HUES64 (cell line): ENCODE results near the gene PGM1.

Experiments used
- H3K27ac ChIP-seq: 2 replicates; pipeline ENCODE4 v1.7.0; 2013; ENCODE audit warnings: low read depth, low read length, inconsistent platforms
- H3K27me3 ChIP-seq: 2 replicates; pipeline ENCODE4 v1.6.1; 2013; ENCODE audit warnings: mild to moderate bottlenecking, low read length; ENCODE audit not compliant: insufficient read depth
- H3K36me3 ChIP-seq: 2 replicates; pipeline ENCODE4 v1.6.1; 2013; ENCODE audit warnings: mild to moderate bottlenecking, low read length; ENCODE audit not compliant: insufficient read depth
- H3K4me1 ChIP-seq: 2 replicates; pipeline ENCODE4 v1.6.1; 2013; ENCODE audit warnings: mild to moderate bottlenecking, low read length, moderate library complexity; ENCODE audit not compliant: insufficient read depth
- H3K4me3 ChIP-seq: 2 replicates; pipeline ENCODE4 v1.5.1; 2013; ENCODE audit warnings: mild to moderate bottlenecking, low read length, moderate library complexity
- H3K9ac ChIP-seq: 2 replicates; pipeline ENCODE4 v1.6.1; 2013; ENCODE audit warnings: mild to moderate bottlenecking, low read depth, low read length
- H3K9me3 ChIP-seq: 2 replicates; pipeline ENCODE4 v1.6.1; 2013; ENCODE audit warnings: low read depth, low read length; ENCODE audit not compliant: insufficient read depth
- WGBS: fragments of 150-250, 120-280 bp; methylation state at CpG from one replicate; pipeline ENCODE4 v1.1.7; 2013; ENCODE audit warnings: missing lambda C conversion rate; 5-methylcytosine and 5-hydroxymethylcytosine counted together

Gene PGM1

GRCh38 chr1:63645317-63645716 is 52.1 kb downstream of the PGM1 start:
- H3K27me3 ChIP-seq = no peaks in the 10 kb centered on the region
- no peak overlapping the region for H3K9ac ChIP-seq
- no peak overlapping the region for H3K4me3 ChIP-seq
- no peaks in the 10 kb centered on the region for H3K9me3 ChIP-seq
- no peak overlapping the region for H3K27ac ChIP-seq
- H3K36me3 ChIP-seq = peaks cover 44% of the 10 kb centered on the region
- no peaks in the 10 kb centered on the region for H3K4me1 ChIP-seq
- 96% methylated on average over 2 of the region's 2 CpGs for WGBS

DNA sequence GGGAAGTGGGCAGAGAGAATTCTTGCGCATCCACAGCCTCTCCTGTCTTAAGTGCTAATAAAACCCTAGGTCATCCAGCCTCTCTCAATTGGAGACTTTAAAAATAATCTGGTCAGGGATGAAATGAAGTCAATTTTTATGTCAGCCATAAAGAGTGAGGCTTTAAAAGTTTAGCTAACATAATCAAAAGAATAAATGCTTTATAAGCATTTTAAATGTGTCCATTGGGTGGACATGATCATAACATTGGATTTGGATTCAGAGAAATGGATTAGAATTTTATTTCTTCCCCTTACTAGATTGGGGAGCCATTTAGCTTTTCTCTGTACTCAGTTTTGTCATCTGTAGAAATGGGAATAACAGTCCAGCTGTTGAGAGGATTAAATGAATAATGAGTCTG is 55.5 kb downstream of the PGM1 start:
- Histone ChIP-seq H3K27ac (no peak overlapping the region), H3K27me3 (no peaks in the 10 kb centered on the region), H3K9ac (no peak overlapping the region), H3K36me3 (peaks cover 38% of the 10 kb centered on the region), H3K9me3 (no peaks in the 10 kb centered on the region), H3K4me3 (no peak overlapping the region), H3K4me1 (no peaks in the 10 kb centered on the region)
- WGBS = 100% methylated on average over 1 of the region's 1 CpG

DNA sequence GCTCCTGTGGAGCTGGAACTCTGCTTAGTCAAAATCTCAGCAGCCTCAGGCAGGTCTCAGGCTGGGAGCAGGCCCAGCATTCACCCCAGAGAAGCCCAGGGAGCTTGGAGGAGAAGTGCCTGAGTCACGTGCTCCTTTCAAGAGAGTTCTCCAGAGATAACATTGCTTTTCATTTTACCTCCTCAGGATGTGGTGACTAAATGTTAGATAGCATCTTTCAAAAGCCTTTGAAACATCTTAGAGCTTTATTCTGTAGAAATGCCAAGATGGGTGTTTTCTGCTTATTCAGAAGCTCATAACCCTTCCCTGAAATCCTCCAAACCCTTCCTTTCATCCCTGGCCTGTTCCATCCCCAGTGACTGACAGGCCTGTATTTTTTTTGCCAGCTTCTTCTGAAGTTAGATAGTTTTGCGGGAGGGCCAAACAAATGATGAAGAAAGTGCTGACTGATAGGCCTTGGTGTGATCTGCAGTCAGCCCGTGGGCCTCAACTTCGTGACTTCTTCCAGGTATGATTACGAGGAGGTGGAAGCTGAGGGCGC is 58.0 kb downstream of the PGM1 start:
- Histone ChIP-seq H3K4me1 (no peaks in the 10 kb centered on the region), H3K9me3 (no peaks in the 10 kb centered on the region), H3K27me3 (no peaks in the 10 kb centered on the region), H3K9ac (no peak overlapping the region), H3K4me3 (no peak overlapping the region), H3K36me3 (peaks cover 52% of the 10 kb centered on the region), H3K27ac (no peak overlapping the region)
- 87% methylated on average over 6 of the region's 6 CpGs for WGBS

DNA sequence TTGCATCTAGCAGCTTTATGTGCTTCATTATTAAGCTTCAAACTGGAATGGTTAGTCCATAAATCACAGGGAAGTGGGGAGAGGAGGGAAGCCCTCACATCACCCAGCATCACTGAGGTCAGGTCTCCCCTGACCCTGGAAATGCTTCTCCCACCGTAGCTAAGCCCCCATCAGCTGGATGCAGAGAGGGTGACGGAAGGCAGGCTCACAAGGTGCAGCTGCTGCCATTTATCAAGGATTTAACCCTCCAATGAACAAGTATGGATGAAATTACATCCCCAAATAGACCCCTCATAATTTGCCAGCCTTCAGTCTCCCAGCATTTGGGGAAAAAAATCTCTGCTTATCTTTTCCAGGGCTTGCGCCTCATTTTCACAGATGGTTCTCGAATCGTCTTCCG is 60.8 kb downstream of the PGM1 start:
- H3K9ac ChIP-seq = no peak overlapping the region

DNA sequence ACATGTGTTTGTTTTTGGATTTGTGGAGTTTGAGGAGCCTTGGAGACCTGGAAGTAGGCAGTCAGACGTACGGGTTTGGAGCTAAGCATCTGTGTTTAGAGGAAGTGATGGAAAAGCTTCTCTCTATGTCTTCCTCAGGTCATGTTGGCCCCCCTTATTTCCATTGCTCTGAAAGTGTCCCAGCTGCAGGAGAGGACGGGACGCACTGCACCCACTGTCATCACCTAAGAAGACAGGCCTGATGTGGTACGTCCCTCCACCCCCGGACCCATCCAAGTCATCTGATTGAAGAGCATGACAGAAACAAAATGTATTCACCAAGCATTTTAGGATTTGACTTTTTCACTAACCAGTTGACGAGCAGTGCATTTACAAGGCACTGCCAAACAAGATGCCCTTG is 66.2 kb downstream of the PGM1 start:
- H3K4me1 ChIP-seq = peaks cover 11% of the 10 kb centered on the region
- H3K36me3 ChIP-seq = peaks cover 22% of the 10 kb centered on the region; the same call in 1 of the 2 replicates
- WGBS = 94% methylated on average over 7 of the region's 7 CpGs
- H3K9ac ChIP-seq = no peak overlapping the region
- H3K4me3 ChIP-seq = no peak overlapping the region
- H3K27ac ChIP-seq = no peak overlapping the region
- H3K9me3 ChIP-seq = no peaks in the 10 kb centered on the region
- H3K27me3 ChIP-seq = no peaks in the 10 kb centered on the region

More for the DNA sequence above, 60.8 kb downstream of the PGM1 start:
- Histone ChIP-seq H3K27me3 (no peaks in the 10 kb centered on the region), H3K36me3 (peaks cover 49% of the 10 kb centered on the region), H3K4me3 (no peak overlapping the region), H3K9me3 (no peaks in the 10 kb centered on the region), H3K4me1 (no peaks in the 10 kb centered on the region), H3K27ac (no peak overlapping the region)
- WGBS = 97% methylated on average over 6 of the region's 6 CpGs

DNA sequence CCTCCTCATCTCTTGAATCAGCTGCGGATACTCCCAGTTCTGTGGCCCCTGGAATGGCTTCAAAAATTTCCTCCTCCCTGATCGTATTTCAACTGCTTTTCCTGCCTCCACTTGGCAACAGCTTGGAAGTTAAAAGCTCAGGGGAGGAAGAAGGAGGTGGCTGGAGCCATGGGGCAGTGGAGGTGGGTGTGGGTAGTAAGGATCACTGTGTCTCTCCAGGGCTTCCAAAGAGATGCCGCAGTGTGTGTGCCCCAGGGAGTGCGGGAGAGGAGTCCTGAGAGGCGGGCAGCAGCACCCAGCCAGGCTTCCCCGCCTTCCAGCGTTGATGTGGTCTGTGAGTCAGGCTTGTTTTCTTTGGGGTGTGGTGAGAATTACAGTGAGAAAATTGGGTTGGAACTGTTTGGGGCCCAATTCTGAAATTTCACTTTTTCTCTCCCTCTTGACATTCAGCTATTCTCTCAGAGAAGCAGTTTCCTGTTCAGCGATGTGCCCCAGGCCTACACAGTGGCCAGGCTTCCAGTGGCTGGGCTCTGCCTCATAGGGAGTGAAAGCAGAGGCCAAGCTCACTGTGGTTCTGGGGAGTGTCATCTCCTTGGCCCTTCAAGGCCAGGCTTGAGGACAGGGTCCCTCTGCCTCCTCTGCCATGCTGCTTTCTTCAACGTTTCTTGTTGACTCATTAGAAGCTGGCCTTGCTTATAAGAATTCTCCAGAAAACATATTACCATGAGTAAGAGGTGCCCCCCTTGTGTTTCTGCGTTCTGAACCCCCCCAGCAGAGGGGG is 69.0 kb downstream of the PGM1 start:
- H3K27ac ChIP-seq = peak overlapping the region; percentile 62

DNA sequence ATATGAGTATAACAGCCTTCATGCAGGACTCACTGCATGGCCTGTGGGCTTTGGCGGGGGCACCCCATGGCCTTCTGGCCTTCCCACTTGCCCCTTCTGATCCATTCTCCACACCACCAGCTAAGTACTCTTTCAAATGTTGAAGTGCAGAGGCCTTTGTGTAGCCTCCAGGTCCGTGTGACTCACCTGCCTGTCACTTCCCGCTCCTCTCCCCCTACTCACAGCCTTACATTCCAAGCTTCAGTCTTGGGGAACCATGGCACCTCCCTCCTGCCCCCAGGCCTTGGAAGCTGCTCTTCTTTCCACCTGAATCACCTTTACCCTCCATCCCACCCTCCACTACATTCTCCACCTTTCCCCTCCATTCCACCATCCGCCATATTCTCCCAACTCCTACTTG is 69.6 kb downstream of the PGM1 start:
- peak overlapping the region; percentile 62 for H3K27ac ChIP-seq
- no peak overlapping the region for H3K4me3 ChIP-seq
- no peaks in the 10 kb centered on the region; the same call in 1 of the 2 replicates for H3K36me3 ChIP-seq
- H3K9ac ChIP-seq = no peak overlapping the region
- H3K9me3 ChIP-seq = no peaks in the 10 kb centered on the region
- 61% methylated on average over 4 of the region's 4 CpGs for WGBS
- no peaks in the 10 kb centered on the region for H3K27me3 ChIP-seq
- H3K4me1 ChIP-seq = peaks cover 11% of the 10 kb centered on the region

More for the DNA sequence above, 69.0 kb downstream of the PGM1 start:
- no peaks in the 10 kb centered on the region; the same call in 1 of the 2 replicates for H3K36me3 ChIP-seq
- no peaks in the 10 kb centered on the region for H3K9me3 ChIP-seq
- no peaks in the 10 kb centered on the region for H3K27me3 ChIP-seq
- no peak overlapping the region for H3K4me3 ChIP-seq
- peaks cover 11% of the 10 kb centered on the region for H3K4me1 ChIP-seq
- no peak overlapping the region for H3K9ac ChIP-seq
- 61% methylated on average over 10 of the region's 10 CpGs for WGBS

DNA sequence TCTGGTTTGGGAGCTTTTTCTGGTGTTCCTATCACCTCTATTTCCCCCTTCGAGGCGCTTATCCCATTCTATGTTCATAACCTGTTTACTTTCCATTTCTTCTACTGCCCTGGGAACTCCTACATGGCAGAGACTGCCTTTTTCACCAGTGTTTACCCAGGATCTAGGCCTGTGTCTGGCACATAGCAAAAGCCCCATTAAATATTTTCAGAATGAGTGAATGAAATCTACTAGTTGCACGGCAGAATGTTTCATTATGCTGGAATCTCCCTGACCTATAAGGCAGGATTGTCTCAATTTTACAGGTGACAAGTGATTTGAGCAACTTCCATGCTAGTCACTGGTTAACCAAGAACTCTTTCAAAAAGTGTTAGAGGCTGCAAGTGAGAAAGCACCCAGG is 70.1 kb downstream of the PGM1 start:
- 92% methylated on average over 3 of the region's 3 CpGs for WGBS
- H3K27ac ChIP-seq = no peak overlapping the region
- H3K9ac ChIP-seq = no peak overlapping the region
- H3K4me3 ChIP-seq = no peak overlapping the region
- no peaks in the 10 kb centered on the region; the same call in 1 of the 2 replicates for H3K36me3 ChIP-seq
- H3K4me1 ChIP-seq = peaks cover 11% of the 10 kb centered on the region
- H3K27me3 ChIP-seq = no peaks in the 10 kb centered on the region
- no peaks in the 10 kb centered on the region for H3K9me3 ChIP-seq

GRCh38 chr1:63663873-63664272 is 70.7 kb downstream of the PGM1 start:
- H3K36me3 ChIP-seq = no peaks in the 10 kb centered on the region; the same call in 1 of the 2 replicates
- peaks cover 11% of the 10 kb centered on the region for H3K4me1 ChIP-seq
- 94% methylated on average over 5 of the region's 5 CpGs for WGBS
- H3K9me3 ChIP-seq = no peaks in the 10 kb centered on the region
- no peak overlapping the region for H3K27ac ChIP-seq
- no peak overlapping the region for H3K9ac ChIP-seq
- H3K27me3 ChIP-seq = no peaks in the 10 kb centered on the region
- no peak overlapping the region for H3K4me3 ChIP-seq

DNA sequence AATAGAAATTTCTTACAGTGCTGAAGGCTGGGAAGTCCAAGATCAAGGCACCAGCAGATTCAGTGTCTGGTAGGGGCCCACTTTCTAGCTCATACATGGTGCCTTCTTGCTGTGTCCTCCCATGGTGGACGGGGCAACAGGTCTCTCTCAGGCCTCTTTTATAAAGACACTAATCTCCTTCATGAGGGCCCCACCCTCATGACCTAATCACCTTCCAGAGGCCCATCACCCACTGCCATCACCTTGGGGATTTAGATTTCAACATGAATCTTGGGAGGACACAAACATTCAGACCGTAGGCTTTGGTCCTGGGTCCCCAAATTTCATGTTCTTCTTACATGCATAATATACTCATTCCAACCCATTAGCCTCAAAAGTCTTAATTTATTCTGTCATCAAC is 71.5 kb downstream of the PGM1 start:
- no peak overlapping the region for H3K4me3 ChIP-seq
- no peaks in the 10 kb centered on the region for H3K27me3 ChIP-seq
- H3K9ac ChIP-seq = no peak overlapping the region
- no peaks in the 10 kb centered on the region for H3K9me3 ChIP-seq
- peaks cover 11% of the 10 kb centered on the region for H3K4me1 ChIP-seq
- no peaks in the 10 kb centered on the region for H3K36me3 ChIP-seq
- 49% methylated on average over 2 of the region's 2 CpGs for WGBS
- H3K27ac ChIP-seq = no peak overlapping the region

GRCh38 chr1:63665410-63665809 is 72.2 kb downstream of the PGM1 start:
- no peaks in the 10 kb centered on the region for H3K9me3 ChIP-seq
- no peak overlapping the region for H3K4me3 ChIP-seq
- H3K36me3 ChIP-seq = no peaks in the 10 kb centered on the region
- no peaks in the 10 kb centered on the region for H3K27me3 ChIP-seq
- WGBS = 93% methylated on average over 3 of the region's 3 CpGs
- H3K27ac ChIP-seq = no peak overlapping the region
- H3K9ac ChIP-seq = no peak overlapping the region
- H3K4me1 ChIP-seq = peaks cover 11% of the 10 kb centered on the region
